Sciatic nerve (tissue), 2 donors: ENCODE results near the gene DLG3. TPM values are rescaled to one million over a fixed set of nuclear protein-coding genes. Genes with fewer than 3 reads are reported as not detected.
"Not testable (repeated sequence)": the region's sequence is repeated elsewhere in the genome, so short reads cannot be mapped to it uniquely, and the experiment has no call there.

ENCODE experiments used
- ATAC-seq: fragments of 200-7000 bp; cut with Tn5 transposase; one replicate; pipeline ENCODE4 v1.9.1; 2020; ENCODE audit warnings: mild to moderate bottlenecking, moderate library complexity
- DNase-seq: peaks from one replicate; pipeline ENCODE4 v3.0.0-alpha.2; 2020; ENCODE audit warnings: low spot score
- intact Hi-C: fragments of 100-400 bp; cut with DNase I; formaldehyde crosslinking; loops from one replicate; pipeline ENCODE4 v1.14.2; 2022
- total RNA-seq: library from RNA; stranded (reverse); fragmentation: NEBNext Ultra II Directional; extraction: Animal tissue kit (Norgen Biotek cat#: 25700); gene quantifications from one replicate; pipeline ENCODE4 v1.2.1, GENCODE V29; 2021
- donor health status: DM: no; HTN: no; CAD: no.
- donor health status: DM: no; HTN: no; CAD: no.

Gene DLG3
- total RNA-seq, 1 donor from 2014 or later: 14.8 TPM

DNA sequence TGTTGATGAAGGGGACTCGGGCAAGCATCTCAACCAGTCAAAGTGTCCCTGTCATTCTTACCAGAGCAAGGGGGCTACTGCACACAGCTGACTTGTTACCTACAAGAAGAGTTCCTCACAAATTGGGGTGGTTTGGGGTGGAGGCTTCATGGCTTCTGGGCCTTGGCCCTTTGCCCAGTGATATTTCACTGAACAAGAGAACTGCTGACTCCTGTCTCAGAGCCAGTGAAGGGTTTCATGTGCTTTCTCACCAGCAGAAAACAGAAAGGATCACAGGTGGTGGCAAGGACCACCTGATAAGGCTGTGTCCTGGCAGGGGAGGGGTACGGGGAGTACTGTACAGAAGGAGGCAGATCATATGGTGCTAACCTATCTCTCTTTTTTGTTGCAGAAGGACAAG, 53.5 kb downstream of the DLG3 start:
- intact Hi-C loops: no loop called here
- DNase-seq: no peak
- ATAC-seq: no peak

DNA sequence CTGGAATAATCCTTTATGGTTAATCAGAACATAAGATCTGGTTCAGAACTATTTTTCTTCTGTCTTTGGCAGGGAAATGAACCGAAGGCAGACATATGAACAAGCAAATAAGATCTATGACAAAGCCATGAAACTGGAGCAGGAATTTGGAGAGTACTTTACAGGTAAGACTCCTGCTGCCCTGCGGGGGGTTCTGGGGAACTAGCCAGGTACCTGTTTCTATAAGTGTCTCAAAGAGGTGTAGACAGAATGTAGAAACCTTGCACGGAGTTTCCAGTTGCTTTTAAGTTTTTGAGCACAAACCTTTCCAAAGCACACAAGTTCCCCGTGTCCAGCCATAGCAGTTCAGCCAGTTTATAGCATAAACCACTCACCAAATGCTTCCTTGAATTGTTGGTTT, 56.2 kb downstream of the DLG3 start:
- intact Hi-C loops: no loop called here
- DNase-seq (no peak), ATAC-seq (no peak)

DNA sequence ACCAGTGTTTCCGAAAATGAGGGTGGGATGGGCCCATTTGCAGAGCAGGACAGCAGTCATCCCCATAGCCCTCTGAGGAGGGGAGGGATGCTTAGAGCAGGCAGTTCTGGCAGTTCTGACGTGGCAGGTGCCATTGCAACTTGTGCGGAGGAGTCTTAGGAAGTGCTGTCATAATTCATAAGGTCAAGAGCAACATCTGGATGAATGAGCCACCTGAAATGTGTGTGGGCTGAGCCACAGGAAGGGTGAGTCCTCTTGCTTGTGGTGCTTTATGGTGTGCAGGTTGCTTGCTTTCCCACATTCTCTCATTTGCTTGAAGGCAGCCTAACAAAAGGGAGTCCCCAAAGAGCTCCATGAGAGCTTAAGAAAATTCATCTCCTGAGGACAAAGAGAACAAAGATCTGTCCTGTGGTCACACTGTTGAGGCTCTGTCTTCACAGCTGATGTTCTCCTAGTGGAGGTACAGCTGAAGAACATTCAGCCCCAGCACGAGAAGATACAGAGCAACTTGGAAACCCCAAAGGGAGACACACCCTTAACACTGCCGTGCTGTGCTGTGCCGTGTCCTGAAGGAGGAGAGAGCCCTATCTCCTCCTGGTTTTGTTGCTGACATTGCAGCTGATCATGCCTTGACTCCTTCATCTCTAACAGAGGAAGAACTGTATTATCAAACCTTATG, 60.3 kb downstream of the DLG3 start:
- intact Hi-C loops: no loop called here
- DNase-seq: no peak
- no peak for ATAC-seq

DNA sequence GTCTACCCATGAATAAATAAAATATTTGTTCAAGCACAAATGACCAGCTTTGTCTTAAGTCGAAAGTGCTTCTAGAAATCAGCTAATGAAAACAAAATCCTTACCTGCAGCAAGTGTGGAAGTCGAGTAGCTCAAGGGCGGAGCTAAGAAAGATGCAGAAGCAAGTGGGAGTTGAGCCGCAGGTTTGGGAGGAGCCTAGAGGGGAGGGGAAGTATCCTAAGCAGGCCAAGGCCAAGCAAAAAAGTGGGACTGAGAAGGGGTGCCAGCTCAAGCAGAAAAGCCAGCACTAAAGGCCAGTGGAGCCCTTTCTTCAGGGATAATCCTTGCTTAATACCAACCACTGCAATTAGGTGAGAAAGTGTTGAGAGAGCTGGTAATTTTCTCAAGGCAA, 60.8 kb downstream of the DLG3 start:
- intact Hi-C loops: no loop called here
- no peak for DNase-seq
- no peak for ATAC-seq

DNA sequence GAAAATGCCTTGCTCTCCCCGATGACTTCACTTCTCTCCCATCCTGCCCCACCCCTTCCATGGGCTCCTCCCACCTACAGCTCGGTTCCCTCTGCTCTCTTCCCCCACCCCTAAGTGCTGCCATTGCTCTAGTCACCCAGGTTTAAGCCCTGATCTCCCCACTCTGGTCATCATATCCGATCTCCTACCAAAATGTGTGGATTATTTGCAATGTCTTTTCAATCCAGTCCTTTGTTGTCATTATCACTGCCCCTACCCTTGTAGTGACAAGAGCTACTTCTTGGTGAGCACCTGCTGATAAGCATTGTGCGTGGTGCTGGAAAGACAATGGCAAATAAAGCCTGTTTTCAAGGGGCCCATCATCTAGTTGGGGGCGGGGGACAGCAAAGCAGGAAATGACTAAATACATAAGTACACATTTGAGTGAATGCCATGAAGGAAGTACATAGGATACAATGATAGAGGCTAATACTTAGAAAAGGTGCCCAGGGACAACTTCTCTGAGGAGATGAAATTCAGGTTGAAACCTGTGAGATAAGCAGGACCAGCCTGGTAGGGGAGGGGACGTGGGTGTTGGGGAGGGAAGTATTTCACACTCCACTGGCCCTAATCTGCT, 63.8 kb downstream of the DLG3 start:
- intact Hi-C loops: no loop called here
- ATAC-seq: no peak
- DNase-seq: no peak

DNA sequence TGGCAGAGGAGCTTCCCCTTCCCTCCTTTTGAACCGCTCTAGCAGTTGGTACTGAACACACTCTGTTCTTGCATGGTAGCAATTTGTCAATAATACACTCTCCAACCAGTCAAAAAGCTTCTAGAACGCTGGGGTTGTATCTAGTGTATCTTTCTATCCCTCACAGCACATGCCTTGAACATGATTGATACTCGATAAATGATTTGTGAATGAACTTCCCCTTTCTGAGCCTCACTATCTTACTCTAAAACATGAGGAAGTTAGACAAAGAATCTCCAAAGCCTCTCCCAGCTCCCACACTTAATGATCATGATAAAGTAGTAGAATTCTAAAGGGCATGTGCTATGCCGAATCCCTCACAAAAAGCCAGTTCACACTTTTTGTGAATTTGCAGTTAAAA, 64.4 kb downstream of the DLG3 start:
- no peak for ATAC-seq
- no peak for DNase-seq
- intact Hi-C loops: no loop called here

DNA sequence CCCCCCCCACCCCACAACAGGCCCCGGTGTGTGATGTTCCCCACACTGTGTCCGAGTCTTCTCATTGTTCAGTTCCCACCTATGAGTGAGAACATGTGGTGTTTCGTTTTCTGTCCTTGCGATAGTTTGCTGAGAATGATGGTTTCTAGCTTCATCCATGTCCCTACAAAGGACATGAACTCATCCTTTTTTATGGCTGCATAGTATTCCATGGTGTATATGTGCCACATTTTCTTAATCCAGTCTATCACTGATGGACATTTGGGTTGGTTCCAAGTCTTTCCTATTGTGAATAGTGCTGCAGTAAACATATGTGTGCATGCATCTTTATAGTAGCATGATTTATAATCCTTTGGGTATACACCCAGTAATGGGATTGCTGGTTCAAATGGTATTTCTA, 70.6 kb downstream of the DLG3 start:
- ATAC-seq, DNase-seq, intact Hi-C loops: not testable (repeated sequence)

DNA sequence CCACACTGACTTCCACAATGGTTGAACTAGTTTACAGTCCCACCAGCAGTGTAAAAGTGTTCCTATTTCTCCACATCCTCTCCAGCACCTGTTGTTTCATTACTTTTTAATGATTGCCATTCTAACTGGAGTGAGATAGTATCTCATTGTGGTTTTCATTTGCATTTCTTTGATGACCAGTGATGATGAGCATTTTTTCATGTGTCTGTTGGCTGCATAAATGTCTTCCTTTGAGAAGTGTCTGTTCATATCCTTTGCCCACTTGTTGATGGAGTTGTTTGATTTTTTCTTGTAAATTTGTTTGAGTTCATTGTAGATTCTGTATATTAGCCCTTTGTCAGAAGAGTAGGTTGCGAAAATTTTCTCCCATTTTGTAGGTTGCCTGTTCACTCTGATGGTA, 71.1 kb downstream of the DLG3 start:
- DNase-seq, intact Hi-C loops, ATAC-seq: not testable (repeated sequence)

DNA sequence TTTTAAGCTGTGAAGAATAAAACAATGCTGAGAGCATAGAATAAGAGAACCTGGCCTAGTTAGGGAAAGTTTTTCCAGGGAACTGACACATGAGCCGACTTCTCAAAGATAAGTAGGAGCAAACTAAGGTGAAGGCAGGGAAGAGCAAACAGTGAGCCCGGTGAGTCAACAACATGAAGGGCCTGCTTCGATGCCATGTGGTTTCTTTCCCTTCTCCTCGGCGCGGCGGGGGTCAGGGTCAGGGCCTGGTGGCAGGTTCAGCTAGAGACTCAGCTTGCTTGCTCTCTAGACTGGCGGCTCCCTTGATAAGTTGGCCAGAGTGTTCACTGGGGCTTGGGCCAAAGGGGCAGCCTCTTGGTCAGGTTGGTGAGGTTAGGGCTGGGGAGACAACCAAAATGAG, 81.1 kb downstream of the DLG3 start:
- intact Hi-C loops: no loop called here
- ATAC-seq: no peak

DNA sequence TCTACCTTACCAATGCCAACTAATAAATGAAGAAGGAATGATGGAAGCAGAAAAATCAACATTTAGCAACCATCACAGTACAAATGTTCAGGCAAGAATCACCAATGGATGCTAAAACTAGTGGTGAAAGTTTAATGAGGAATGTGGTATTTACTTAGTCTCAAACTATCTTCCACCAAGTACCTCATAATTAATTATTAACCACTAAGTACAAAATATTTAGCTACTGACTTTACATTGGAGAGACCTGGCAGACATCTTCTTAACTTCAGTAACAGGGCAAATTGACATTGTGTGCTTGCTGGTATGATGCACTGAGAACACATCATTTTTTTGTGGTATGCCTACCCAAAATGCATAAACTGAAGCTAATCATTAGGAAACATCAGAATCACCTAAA, 82.4 kb downstream of the DLG3 start:
- intact Hi-C loops: no loop called here
- ATAC-seq: no peak

More for the DNA sequence above, 81.1 kb downstream of the DLG3 start:
- no peak for DNase-seq

DNA sequence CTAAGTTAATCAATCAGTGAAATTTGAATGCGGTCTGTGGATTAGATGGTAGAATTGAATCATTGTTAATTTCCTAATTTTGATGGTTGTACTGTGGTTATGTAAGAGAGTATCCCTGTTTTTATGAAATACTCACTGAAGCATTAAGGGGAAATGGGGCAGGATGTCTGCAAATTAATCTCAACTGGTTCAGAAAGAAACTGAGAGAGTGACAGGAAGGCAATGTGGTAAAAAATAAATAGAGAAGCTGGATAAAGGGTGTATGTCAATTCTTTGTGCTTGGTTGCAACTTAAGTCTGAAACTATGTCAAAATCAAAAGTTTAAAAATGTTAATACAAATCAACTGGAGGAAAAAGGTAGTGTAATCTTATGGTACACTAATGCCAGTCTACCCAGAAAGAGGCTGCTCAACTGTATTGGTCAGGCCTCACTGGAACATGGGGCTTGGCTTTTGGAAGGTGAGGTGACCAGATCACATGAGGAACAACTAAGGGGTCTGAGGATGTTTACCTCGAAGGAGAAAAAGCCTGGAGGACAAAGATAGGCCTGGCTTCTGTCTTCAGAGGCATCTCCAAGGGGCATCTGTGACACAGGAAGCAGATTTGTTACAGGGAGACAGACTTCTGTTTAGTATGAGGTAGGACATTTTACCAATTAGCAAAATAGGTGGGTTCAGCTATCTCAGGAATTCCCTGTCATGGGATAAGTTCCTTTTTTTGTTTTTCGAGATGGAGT, 83.1 kb downstream of the DLG3 start:
- ATAC-seq (no peak), DNase-seq (no peak)
- intact Hi-C loops: no loop called here

More for the DNA sequence above, 82.4 kb downstream of the DLG3 start:
- DNase-seq: no peak

DNA sequence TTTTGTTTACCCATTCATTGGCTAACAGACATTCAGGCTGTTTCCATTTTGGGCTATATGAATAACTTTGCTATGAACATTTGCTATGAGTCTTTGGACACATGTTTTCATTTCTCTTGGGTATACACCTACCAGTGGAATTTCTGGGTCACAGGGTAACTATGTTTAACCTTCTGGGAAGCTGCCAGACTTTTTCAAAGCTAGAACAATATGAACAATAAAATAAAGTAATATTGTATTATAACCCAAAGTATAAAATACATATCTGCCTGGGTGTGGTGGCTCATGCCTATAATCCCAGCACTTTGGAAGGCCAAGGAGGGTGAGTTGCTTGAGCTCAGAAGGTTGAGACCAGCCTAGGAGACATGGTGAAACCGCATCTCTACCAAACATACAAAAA, 90.6 kb downstream of the DLG3 start:
- intact Hi-C loops: no loop called here
- no peak for DNase-seq

DNA sequence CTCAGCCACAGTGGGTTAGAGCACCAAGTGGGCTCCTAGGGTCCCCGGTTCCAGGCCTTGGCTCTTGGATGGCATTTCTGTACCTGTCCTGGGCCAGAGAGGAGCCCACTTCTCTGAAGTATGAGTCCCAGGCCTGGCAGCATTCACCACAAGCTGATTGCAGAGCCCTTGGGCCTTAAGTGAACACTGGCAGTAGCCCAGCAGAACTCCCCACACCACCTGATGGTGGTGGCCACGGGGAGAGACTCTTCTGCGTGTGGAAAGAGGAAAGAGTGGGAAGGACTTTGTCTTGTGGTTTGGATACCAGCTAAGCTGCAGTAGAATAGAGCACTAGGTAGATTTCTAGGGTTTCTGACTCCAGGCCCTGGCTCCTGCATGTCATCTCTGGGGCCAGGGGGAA, 104.8 kb downstream of the DLG3 start:
- no peak for ATAC-seq
- no peak for DNase-seq
- intact Hi-C loops: no loop called here

More for the DNA sequence above, 90.6 kb downstream of the DLG3 start:
- ATAC-seq: no peak

DNA sequence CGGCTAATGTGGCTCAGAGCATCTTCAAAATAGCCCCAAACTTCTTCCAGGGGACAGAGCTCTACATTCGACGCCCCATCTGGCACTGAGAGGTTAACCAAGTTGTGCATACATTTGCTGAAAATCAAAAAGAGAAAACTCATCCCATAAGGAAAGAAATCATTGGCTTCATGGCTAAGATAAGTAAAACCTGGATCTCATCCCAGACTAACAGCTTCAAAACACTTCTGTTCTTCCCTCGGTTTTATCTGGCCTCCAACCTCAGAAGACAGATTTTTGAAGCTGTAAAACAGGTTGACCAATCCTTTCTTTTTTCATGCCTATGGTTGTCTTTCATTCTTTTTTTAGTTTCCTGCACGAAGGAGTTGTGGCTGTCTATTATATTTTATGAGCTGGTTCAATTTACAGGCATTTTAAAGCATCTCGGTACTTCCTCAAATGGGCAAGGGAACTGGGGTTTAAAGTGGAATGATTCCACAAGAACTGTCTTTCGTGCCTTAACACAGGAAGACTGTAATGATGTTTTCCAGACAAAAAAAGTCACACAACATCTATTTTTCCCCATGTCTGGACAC, 107.6 kb downstream of the DLG3 start:
- DNase-seq: no peak
- intact Hi-C loops: no loop called here

DNA sequence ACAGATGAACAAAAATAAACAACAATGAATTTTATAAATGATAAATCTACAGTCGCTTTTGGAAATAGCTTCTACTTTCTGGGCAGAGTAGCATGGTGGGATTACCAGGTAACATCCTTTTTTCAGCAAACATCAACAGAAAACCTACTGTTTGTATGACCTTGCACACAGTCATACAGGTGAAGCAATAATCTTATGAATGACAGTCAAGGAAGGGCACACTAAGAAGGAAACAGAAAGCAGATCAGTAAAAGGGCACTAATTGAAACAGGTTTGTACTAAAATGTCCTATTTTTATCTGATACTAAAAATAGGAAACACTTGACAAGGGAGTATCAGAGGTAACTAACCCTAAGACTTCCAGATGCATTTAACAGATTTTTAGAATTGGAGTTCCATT, 108.9 kb downstream of the DLG3 start:
- intact Hi-C loops: no loop called here
- DNase-seq (no peak), ATAC-seq (no peak)

More for the DNA sequence above, 107.6 kb downstream of the DLG3 start:
- ATAC-seq: no peak

DNA sequence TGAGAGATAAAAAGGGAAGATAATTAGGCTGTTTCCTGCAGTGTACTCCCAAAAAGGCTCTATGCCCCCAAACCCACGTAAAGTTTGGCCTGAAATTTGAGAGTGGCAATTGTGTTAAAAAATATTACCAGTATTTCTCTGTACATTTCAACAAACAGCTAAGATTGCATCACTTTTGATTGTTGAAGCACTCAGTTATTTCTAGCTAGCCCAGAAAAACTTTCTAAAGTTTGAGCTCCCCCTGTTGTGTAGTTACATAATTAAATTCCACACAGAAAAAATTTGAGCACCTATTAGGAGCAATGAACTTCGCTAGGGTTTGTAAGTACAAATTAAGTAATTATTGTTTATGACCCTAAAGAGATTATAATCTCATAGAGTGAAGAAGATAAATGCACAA, 109.4 kb downstream of the DLG3 start:
- ATAC-seq (no peak), DNase-seq (no peak)
- intact Hi-C loops: no loop called here

DNA sequence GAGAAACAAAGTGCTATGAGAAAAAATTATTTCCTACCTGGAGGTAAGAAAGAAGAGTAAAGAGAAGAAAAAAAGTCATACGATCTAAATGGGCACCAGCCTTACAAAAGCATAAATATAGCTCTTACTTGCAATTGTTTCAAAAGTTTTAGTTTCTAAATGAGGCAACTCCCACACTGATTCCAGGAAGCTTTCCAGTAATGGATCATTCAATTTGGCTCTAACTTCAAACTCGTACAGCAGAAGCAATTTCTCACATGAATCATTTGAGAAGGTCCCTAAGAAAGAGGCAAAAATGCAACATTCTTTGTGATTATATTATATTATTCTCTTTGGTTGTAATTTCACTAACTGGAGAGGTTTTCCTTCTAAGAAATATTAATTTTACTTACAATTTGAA, 109.9 kb downstream of the DLG3 start:
- DNase-seq (no peak), ATAC-seq (no peak)
- intact Hi-C loops: no loop called here

DNA sequence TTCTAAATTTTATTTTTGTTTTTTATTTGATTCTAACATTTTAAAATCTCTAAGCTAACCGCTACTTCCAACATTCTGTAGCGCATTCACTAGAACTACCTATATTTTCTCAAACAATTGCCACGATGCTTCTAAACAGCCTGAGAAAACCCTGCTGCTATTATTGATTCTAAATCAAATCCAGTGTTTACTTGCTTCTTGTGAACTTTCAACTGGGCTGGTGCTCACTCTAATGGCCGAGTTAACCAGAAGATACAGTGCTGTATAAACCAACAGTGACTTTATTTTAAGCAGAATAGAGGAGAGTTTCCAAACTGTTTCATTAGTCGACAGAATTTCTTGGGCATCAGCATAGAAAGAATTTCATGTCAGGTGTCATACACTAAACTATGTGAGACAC, 110.3 kb downstream of the DLG3 start:
- intact Hi-C loops: no loop called here
- no peak for ATAC-seq

More for the DNA sequence above, 110.3 kb downstream of the DLG3 start:
- DNase-seq: no peak
